Vagina (tissue), 2 donors: ENCODE results near the gene CADPS. TPM values are rescaled to one million over a fixed set of nuclear protein-coding genes. Genes with fewer than 3 reads are reported as not detected.

Source experiments
- DNase-seq, 2 donors: peaks; one replicate each; pipeline ENCODE4 v3.0.0-alpha.2; 2017; ENCODE audit errors: extremely low spot score in 2 of 2
- H3K27ac ChIP-seq: fragments of 200-600 bp; sonication (generic); one replicate; pipeline ENCODE4 v1.5.1; 2019
- H3K27me3 ChIP-seq: fragments of 200-600 bp; sonication (generic); one replicate; pipeline ENCODE4 v1.5.1; 2019
- H3K36me3 ChIP-seq, 2 donors: fragments of 200-600 bp; sonication (generic); one replicate each; pipeline ENCODE4 v1.5.1; 2017 to 2019
- H3K4me1 ChIP-seq: fragments of 200-600 bp; sonication (generic); one replicate; pipeline ENCODE4 v1.5.1; 2019
- H3K4me3 ChIP-seq, 2 donors: fragments of 200-600 bp; sonication (generic); 1 replicate in 1 of 2; 2 replicates in 1 of 2; pipeline ENCODE4 v1.5.1; 2016 to 2019
- H3K9me3 ChIP-seq: fragments of 200-600 bp; sonication (generic); one replicate; pipeline ENCODE4 v1.5.1; 2019
- CTCF ChIP-seq, 3 experiments: fragments of 450-650 bp in 2 of 3; fragments of 200-600 bp in 1 of 3; sonication (generic) in 1 of 3; IDR thresholded peaks; one replicate each; pipeline ENCODE4 v1.5.1; 2017 to 2019; ENCODE audit warnings: antibody characterized with exemption in 3 of 3, mild to moderate bottlenecking in 2 of 3, moderate library complexity in 2 of 3
- POLR2A ChIP-seq, 2 donors: fragments of 450-650 bp; IDR thresholded peaks; one replicate each; pipeline ENCODE4 v1.6.1; 2017; ENCODE audit warnings: antibody characterized with exemption in 2 of 2, mild to moderate bottlenecking in 2 of 2, moderate library complexity in 2 of 2
- POLR2AphosphoS5 ChIP-seq, 2 donors: sonication (generic); formaldehyde crosslinking; IDR thresholded peaks; one replicate each; pipeline ENCODE4 v1.9.0; 2017; ENCODE audit warnings: antibody characterized with exemption in 2 of 2, mild to moderate bottlenecking in 2 of 2, low read depth in 1 of 2; ENCODE audit not compliant: insufficient read depth in 1 of 2
- intact Hi-C: fragments of 100-400 bp; cut with DNase I; formaldehyde crosslinking; loops from one replicate; pipeline ENCODE4 v1.15.1; 2023
- total RNA-seq: library from RNA; depleted of rRNA; stranded (reverse); fragments of >200 nt; gene quantifications from one replicate; pipeline ENCODE4 v1.2.3, GENCODE V29; 2016

CADPS gene
- total RNA-seq, 1 donor from 2014 or later: 12.8 TPM

- H3K4me1 ChIP-seq: peaks cover 12% of the 10 kb centered on the region
- H3K4me3 ChIP-seq: no peak overlapping the region
- H3K27me3 ChIP-seq: peaks cover 5% of the 10 kb centered on the region
- H3K36me3 ChIP-seq: no peaks in the 10 kb centered on the region
- no peaks in the 10 kb centered on the region for H3K9me3 ChIP-seq
- no peak overlapping the region for H3K27ac ChIP-seq
- no peak for DNase-seq
- intact Hi-C loops: no loop called here
- no peak for TF ChIP-seq CTCF (IDR thresholded peaks at IDR 0.05)
- TF ChIP-seq POLR2A (IDR thresholded peaks at IDR 0.05): no peak
- TF ChIP-seq POLR2AphosphoS5 (IDR thresholded peaks at IDR 0.05; ENCODE audit: insufficient read depth in 1 of 2, low read depth in 1 of 2): no peak
Observed at GRCh38 chr3:62365391-62366125, 509.7 kb downstream of the CADPS start.

GRCh38 chr3:62364191-62364590 is 511.0 kb downstream of the CADPS start:
- intact Hi-C loops: no loop called here

GRCh38 chr3:62363275-62363674 is 511.9 kb downstream of the CADPS start:
- intact Hi-C loops: no loop called here
- Histone ChIP-seq H3K4me3 (no peak overlapping the region), H3K27me3 (peaks cover 2% of the 10 kb centered on the region), H3K36me3 (no peaks in the 10 kb centered on the region), H3K4me1 (no peaks in the 10 kb centered on the region), H3K27ac (no peak overlapping the region), H3K9me3 (no peaks in the 10 kb centered on the region)
- TF ChIP-seq POLR2AphosphoS5 (IDR thresholded peaks at IDR 0.05; ENCODE audit: insufficient read depth in 1 of 2, low read depth in 1 of 2) (no peak), POLR2A (IDR thresholded peaks at IDR 0.05) (no peak), CTCF (IDR thresholded peaks at IDR 0.05) (no peak)
- no peak for DNase-seq

More at GRCh38 chr3:62364191-62364590, 511.0 kb downstream of the CADPS start:
- no peak overlapping the region for H3K27ac ChIP-seq
- H3K36me3 ChIP-seq: no peaks in the 10 kb centered on the region
- no peak for DNase-seq
- H3K4me3 ChIP-seq: no peak overlapping the region
- TF ChIP-seq CTCF (IDR thresholded peaks at IDR 0.05) (no peak), POLR2AphosphoS5 (IDR thresholded peaks at IDR 0.05; ENCODE audit: insufficient read depth in 1 of 2, low read depth in 1 of 2) (no peak), POLR2A (IDR thresholded peaks at IDR 0.05) (no peak)
- H3K4me1 ChIP-seq: peaks cover 8% of the 10 kb centered on the region
- no peaks in the 10 kb centered on the region for H3K9me3 ChIP-seq
- peaks cover 5% of the 10 kb centered on the region for H3K27me3 ChIP-seq

GRCh38 chr3:62361824-62362223 is 513.4 kb downstream of the CADPS start:
- intact Hi-C loops: no loop called here
- Histone ChIP-seq H3K4me3 (no peak overlapping the region), H3K4me1 (no peaks in the 10 kb centered on the region), H3K36me3 (no peaks in the 10 kb centered on the region), H3K9me3 (no peaks in the 10 kb centered on the region), H3K27me3 (no peaks in the 10 kb centered on the region), H3K27ac (no peak overlapping the region)
- DNase-seq: no peak
- TF ChIP-seq CTCF (IDR thresholded peaks at IDR 0.05): no peak
- TF ChIP-seq POLR2A (IDR thresholded peaks at IDR 0.05): no peak
- TF ChIP-seq POLR2AphosphoS5 (IDR thresholded peaks at IDR 0.05; ENCODE audit: insufficient read depth in 1 of 2, low read depth in 1 of 2): no peak

GRCh38 chr3:62361261-62361660 is 514.0 kb downstream of the CADPS start:
- H3K36me3 ChIP-seq: no peaks in the 10 kb centered on the region
- no peak overlapping the region for H3K27ac ChIP-seq
- no peak overlapping the region for H3K4me3 ChIP-seq
- no peaks in the 10 kb centered on the region for H3K9me3 ChIP-seq
- H3K27me3 ChIP-seq: no peaks in the 10 kb centered on the region
- H3K4me1 ChIP-seq: no peaks in the 10 kb centered on the region
- TF ChIP-seq POLR2A (IDR thresholded peaks at IDR 0.05) (no peak), CTCF (IDR thresholded peaks at IDR 0.05) (no peak), POLR2AphosphoS5 (IDR thresholded peaks at IDR 0.05; ENCODE audit: insufficient read depth in 1 of 2, low read depth in 1 of 2) (no peak)
- DNase-seq: no peak
- intact Hi-C loops: no loop called here
